Thoracic aorta (tissue), 2 donors: ENCODE results near the gene DHRS3. TPM values are rescaled to one million over a fixed set of nuclear protein-coding genes. Genes with fewer than 3 reads are reported as not detected.
A peak's percentile ranks its signal among the peaks of the same experiment; 100 is the strongest.

Experiments
- ATAC-seq: fragments of 150-250 bp; one replicate; pipeline ENCODE4 v1.8.0; 2017; ENCODE audit warnings: low read depth; ENCODE audit not compliant: insufficient number of reproducible peaks, low FRiP score
- DNase-seq: peaks from one replicate; pipeline ENCODE4 v3.0.0-alpha.2; 2020; ENCODE audit warnings: low spot score
- H3K27ac ChIP-seq, 2 donors: fragments of 200-600 bp; sonication (generic); 1 replicate in 1 of 2; 2 replicates in 1 of 2; pipeline ENCODE4 v1.5.1; 2016; ENCODE audit warnings: mild to moderate bottlenecking in 2 of 2, moderate library complexity in 2 of 2
- H3K27me3 ChIP-seq: fragments of 200-600 bp; sonication (generic); replicated peaks from 2 replicates; pipeline ENCODE4 v1.6.0; 2016; ENCODE audit warnings: mild to moderate bottlenecking; ENCODE audit not compliant: insufficient read depth
- H3K36me3 ChIP-seq: fragments of 200-600 bp; sonication (generic); one replicate; pipeline ENCODE4 v1.5.1; 2016
- H3K4me1 ChIP-seq, 2 donors: fragments of 200-600 bp; sonication (generic); 1 replicate in 1 of 2; 2 replicates in 1 of 2; pipeline versions ENCODE4 v1.5.1 to v1.6.0; 2016; ENCODE audit warnings: low read depth in 2 of 2, mild to moderate bottlenecking in 1 of 2; ENCODE audit not compliant: control insufficient read depth in 1 of 2
- H3K4me3 ChIP-seq: fragments of 200-600 bp; sonication (generic); 2 replicates; pipeline ENCODE4 v1.5.1; 2016; ENCODE audit warnings: mild to moderate bottlenecking
- H3K9me3 ChIP-seq: fragments of 200-600 bp; sonication (generic); 2 replicates; pipeline ENCODE4 v1.5.1; 2016
- CTCF ChIP-seq: fragments of 200-600 bp; sonication (generic); IDR thresholded peaks from one replicate; pipeline ENCODE4 v1.5.1; 2019; ENCODE audit warnings: antibody characterized with exemption
- total RNA-seq, 2 donors: library from RNA; depleted of rRNA; stranded (reverse); fragments of >200 nt; gene quantifications; one replicate each; pipeline versions ENCODE4 v1.1.0 to v1.2.3, GENCODE V29; 2016

DHRS3 gene
- total RNA-seq, 2 donors from 2014 or later, result 65.9 to 150 TPM

DNA sequence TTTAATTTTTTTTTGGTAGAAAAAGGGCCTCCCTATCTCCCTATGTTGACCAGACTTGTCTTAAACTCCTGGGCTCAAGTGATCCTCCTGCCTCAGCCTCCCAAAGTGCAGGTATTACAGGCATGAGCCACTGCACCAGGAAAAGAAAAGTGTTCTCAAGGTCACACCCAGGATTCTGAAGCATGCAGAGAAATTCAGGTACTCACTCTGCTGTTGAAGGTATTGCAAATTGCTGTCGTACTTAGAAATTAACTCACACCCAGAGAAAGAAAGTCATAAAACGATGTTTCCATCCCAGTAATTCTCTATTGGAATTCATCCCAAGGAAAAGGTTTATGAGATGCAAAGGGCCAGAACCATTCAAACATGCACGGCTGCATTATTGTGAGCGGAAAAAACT, 73.7 kb downstream of the DHRS3 start:
- Histone ChIP-seq H3K4me3 (no peak overlapping the region), H3K9me3 (no peaks in the 10 kb centered on the region), H3K36me3 (no peaks in the 10 kb centered on the region), H3K4me1 (peaks cover 23 to 59% of the 10 kb centered on the region in 2 donors), H3K27me3 (no peaks in the 10 kb centered on the region), H3K27ac (no peak overlapping the region)
- no peak for TF ChIP-seq CTCF
- ATAC-seq (no peak), DNase-seq (no peak)

DNA sequence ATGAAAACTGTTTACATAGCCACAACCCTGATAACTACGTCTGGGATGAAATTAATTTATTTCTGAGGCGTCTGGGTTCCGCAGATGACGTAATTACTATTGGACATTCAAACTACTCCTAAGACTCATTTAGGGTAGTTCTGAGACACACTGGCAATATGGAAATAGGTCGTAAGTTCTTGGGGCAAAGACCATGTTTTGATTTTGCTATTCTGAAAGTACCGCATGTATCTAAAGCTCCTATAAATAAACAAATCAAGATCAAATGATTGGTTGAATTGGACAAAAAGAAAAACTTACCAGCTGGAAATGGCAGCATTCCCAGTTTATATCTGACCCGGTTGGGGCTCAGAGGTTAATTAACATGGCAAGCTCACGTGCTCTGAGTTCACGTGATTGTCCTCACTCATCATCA, 74.3 kb downstream of the DHRS3 start:
- Histone ChIP-seq H3K4me3 (no peak overlapping the region), H3K9me3 (no peaks in the 10 kb centered on the region), H3K27ac (no peak overlapping the region), H3K27me3 (no peaks in the 10 kb centered on the region), H3K36me3 (no peaks in the 10 kb centered on the region), H3K4me1 (peaks cover 22 to 57% of the 10 kb centered on the region in 2 donors)
- DNase-seq (no peak), ATAC-seq (no peak)
- TF ChIP-seq CTCF, result no peak

DNA sequence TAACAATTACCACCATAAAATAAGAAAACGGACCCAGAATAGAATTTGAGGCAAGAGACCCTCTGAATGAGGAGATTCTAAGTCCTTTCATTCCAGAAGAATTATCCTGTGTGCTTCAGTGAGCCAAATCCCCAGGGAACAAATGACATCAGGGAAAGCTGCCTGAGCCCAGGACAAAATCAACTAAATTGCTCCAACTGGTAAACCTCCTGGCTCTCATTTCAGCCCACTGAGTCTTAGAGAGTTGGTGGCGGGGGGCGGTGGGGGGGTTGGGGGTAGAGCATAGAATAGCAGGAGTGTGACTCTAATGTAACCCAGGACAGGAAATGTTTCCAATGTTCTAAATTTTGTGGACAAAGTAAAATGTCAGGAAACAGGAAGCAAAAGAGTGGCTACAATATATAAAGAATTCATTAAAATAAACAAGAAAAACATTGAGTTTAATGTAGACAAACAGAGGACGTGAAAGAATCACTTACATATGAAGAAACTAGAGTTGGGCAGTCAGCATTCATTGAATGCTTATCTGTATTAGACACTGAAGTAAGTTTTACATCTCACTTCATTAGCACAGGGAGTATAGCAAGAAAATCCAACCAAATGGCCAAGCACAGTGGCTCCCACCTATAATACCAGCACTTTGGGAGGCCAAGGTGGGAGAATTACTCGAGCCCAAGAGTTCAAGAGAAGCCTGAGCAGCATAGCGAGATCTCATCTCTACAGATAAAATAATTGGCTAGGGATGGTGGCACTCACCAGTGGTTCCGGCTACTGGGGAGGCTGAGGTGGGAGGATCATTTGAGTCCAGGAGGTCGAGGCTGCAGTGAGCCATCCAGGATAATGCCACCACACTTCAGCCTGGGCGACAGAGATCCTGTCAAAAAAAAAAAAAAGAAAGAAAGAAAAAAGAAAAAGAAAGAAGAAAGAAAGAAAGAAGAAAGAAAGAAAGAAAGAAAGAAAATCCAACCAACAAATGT, 75.1 kb downstream of the DHRS3 start:
- Histone ChIP-seq H3K4me3 (no peak overlapping the region), H3K27me3 (no peaks in the 10 kb centered on the region), H3K9me3 (no peaks in the 10 kb centered on the region), H3K27ac (peak overlapping the region; percentile 77 to 90), H3K36me3 (no peaks in the 10 kb centered on the region), H3K4me1 (peaks cover 22 to 50% of the 10 kb centered on the region in 2 donors)
- no peak for TF ChIP-seq CTCF
- no peak for DNase-seq
- no peak for ATAC-seq

DNA sequence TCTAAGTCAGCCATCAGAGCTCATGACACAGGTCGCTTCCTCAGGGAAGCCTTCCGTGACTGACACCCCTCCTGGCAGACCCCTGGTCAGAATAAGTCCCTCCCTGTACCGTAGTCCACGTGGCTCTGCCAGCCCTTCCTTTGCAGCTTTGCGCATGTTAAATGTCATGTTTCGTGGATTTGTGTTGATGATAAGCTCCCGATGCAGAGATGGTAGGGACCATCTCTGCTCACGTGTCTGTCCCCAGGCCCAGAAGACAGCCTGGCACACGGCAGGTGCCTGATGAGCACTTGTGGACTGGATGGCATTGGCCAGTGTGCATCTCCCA, 75.9 kb downstream of the DHRS3 start:
- H3K27me3 ChIP-seq, result no peaks in the 10 kb centered on the region
- H3K4me3 ChIP-seq, result no peak overlapping the region
- TF ChIP-seq CTCF, result no peak
- peaks cover 19 to 42% of the 10 kb centered on the region in 2 donors for H3K4me1 ChIP-seq
- no peaks in the 10 kb centered on the region for H3K9me3 ChIP-seq
- peak overlapping the region; percentile 77 to 90 for H3K27ac ChIP-seq
- ATAC-seq, result no peak
- DNase-seq, result no peak
- H3K36me3 ChIP-seq, result no peaks in the 10 kb centered on the region

DNA sequence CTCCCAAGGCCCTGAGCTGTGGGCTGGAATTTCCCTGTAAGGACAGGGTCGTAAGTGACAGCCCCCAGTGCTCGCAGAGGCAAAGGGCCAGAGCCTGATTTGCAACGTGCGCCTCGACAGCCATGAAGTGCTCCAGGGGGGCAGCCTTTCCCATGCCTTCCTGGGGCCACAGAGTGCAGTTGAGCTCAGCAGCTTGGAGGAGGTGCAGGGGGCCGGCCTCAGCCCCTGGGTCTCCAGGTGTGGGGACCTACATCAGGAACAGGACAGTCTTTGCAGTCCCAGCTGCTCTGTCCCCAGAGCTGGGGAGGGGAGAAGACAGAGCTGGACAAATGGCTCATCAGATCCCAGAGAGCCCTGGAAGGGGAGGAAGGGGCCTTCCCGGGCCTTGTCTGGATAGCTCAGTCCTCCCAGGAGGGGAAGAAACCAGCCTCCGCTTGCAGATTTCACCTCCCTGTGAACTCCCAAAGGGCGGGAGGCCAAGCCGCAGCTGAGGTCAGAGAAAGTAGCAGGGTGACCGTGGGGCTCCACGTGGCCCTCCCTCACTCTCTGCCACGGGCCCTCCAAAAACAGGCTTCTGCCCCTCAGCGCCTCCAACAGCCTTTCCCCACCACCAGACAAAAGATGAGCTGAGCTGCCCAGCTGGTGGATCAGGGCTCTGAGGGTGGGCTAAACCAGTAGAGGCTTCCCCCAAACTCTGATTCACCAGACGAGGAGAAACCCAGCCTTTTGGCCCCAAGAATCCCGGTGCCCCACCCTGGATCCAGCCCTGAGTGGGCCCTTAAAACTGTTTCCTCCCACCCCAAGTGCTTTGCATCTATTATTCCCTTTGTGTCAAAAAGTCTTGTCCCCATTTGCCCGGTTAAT, 76.5 kb downstream of the DHRS3 start:
- Histone ChIP-seq H3K4me1 (peaks cover 15 to 37% of the 10 kb centered on the region in 2 donors), H3K27ac (peak overlapping the region; percentile 77 to 90), H3K4me3 (no peak overlapping the region), H3K27me3 (no peaks in the 10 kb centered on the region), H3K36me3 (no peaks in the 10 kb centered on the region), H3K9me3 (no peaks in the 10 kb centered on the region)
- ATAC-seq (no peak), DNase-seq (no peak)
- TF ChIP-seq CTCF, result no peak
